ENCODE measurements around the gene SGCA.

DNA sequence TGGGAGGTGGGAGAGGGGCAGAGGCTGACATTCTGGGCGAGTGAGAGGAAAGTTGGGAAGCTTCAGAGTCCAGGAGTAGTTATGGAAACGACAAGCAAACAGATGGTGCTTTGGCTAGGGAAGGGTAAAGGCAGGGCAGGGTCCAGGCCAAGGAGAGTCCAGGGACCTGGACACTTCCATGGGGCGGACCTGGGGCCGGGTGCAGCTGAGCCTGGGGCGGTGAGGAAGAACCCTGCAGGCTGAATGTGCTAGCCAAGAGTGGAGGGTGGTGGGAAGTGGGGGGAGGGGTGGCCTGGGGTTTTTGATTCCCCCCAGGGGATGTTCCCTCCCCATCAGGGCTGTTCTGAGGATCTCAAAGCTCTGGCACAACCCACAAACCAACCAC lies 18.0 kb upstream of the SGCA start:
- TF ChIP-seq HNF4A (conservative IDR thresholded peaks at IDR 0.05), result peak; percentile 98 to 99
- TF ChIP-seq, protein P1, sequence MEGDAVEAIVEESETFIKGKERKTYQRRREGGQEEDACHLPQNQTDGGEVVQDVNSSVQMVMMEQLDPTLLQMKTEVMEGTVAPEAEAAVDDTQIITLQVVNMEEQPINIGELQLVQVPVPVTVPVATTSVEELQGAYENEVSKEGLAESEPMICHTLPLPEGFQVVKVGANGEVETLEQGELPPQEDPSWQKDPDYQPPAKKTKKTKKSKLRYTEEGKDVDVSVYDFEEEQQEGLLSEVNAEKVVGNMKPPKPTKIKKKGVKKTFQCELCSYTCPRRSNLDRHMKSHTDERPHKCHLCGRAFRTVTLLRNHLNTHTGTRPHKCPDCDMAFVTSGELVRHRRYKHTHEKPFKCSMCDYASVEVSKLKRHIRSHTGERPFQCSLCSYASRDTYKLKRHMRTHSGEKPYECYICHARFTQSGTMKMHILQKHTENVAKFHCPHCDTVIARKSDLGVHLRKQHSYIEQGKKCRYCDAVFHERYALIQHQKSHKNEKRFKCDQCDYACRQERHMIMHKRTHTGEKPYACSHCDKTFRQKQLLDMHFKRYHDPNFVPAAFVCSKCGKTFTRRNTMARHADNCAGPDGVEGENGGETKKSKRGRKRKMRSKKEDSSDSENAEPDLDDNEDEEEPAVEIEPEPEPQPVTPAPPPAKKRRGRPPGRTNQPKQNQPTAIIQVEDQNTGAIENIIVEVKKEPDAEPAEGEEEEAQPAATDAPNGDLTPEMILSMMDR (IDR thresholded peaks at IDR 0.05; ENCODE audit: low read depth, low read length, missing input control), result no peak
- no peak for TF ChIP-seq GABPA (IDR thresholded peaks at IDR 0.05 in 1 of 2, conservative IDR thresholded peaks at IDR 0.05 in 1 of 2)
- no peak for TF ChIP-seq TAF1 (conservative IDR thresholded peaks at IDR 0.05)
- TF ChIP-seq, protein P2, sequence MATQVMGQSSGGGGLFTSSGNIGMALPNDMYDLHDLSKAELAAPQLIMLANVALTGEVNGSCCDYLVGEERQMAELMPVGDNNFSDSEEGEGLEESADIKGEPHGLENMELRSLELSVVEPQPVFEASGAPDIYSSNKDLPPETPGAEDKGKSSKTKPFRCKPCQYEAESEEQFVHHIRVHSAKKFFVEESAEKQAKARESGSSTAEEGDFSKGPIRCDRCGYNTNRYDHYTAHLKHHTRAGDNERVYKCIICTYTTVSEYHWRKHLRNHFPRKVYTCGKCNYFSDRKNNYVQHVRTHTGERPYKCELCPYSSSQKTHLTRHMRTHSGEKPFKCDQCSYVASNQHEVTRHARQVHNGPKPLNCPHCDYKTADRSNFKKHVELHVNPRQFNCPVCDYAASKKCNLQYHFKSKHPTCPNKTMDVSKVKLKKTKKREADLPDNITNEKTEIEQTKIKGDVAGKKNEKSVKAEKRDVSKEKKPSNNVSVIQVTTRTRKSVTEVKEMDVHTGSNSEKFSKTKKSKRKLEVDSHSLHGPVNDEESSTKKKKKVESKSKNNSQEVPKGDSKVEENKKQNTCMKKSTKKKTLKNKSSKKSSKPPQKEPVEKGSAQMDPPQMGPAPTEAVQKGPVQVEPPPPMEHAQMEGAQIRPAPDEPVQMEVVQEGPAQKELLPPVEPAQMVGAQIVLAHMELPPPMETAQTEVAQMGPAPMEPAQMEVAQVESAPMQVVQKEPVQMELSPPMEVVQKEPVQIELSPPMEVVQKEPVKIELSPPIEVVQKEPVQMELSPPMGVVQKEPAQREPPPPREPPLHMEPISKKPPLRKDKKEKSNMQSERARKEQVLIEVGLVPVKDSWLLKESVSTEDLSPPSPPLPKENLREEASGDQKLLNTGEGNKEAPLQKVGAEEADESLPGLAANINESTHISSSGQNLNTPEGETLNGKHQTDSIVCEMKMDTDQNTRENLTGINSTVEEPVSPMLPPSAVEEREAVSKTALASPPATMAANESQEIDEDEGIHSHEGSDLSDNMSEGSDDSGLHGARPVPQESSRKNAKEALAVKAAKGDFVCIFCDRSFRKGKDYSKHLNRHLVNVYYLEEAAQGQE (IDR thresholded peaks at IDR 0.05), result no peak
- TF ChIP-seq, protein P3, sequence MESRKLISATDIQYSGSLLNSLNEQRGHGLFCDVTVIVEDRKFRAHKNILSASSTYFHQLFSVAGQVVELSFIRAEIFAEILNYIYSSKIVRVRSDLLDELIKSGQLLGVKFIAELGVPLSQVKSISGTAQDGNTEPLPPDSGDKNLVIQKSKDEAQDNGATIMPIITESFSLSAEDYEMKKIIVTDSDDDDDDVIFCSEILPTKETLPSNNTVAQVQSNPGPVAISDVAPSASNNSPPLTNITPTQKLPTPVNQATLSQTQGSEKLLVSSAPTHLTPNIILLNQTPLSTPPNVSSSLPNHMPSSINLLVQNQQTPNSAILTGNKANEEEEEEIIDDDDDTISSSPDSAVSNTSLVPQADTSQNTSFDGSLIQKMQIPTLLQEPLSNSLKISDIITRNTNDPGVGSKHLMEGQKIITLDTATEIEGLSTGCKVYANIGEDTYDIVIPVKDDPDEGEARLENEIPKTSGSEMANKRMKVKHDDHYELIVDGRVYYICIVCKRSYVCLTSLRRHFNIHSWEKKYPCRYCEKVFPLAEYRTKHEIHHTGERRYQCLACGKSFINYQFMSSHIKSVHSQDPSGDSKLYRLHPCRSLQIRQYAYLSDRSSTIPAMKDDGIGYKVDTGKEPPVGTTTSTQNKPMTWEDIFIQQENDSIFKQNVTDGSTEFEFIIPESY (IDR thresholded peaks at IDR 0.05), result no peak
- TF ChIP-seq, protein P4, sequence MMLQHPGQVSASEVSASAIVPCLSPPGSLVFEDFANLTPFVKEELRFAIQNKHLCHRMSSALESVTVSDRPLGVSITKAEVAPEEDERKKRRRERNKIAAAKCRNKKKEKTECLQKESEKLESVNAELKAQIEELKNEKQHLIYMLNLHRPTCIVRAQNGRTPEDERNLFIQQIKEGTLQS (IDR thresholded peaks at IDR 0.05), result no peak
- TF ChIP-seq RXRA (IDR thresholded peaks at IDR 0.05), result peak; percentile 85 to 91

All from liver (tissue), 3 donors.